Measurements from ENCODE around the gene FKBP1B.
"Not testable (repeated sequence)": the region's sequence is repeated elsewhere in the genome, so short reads cannot be mapped to it uniquely, and the experiment has no call there.

The FKBP1B gene

GRCh38 chr2:24024996-24025663 lies 24.4 kb upstream of the FKBP1B start:
- no peak for DNase-seq (ENCODE audit: low spot score)
- TF ChIP-seq CTCF (IDR thresholded peaks at IDR 0.05; ENCODE audit: extremely low read depth, missing control alignments) = no peak

GRCh38 chr2:24026233-24026632 lies 23.3 kb upstream of the FKBP1B start:
- no peak for TF ChIP-seq CTCF (IDR thresholded peaks at IDR 0.05; ENCODE audit: extremely low read depth, missing control alignments)
- DNase-seq (ENCODE audit: low spot score) = no peak

- no peak for TF ChIP-seq CTCF (IDR thresholded peaks at IDR 0.05; ENCODE audit: extremely low read depth, missing control alignments)
Measured at GRCh38 chr2:24038786-24039499, 10.6 kb upstream of the FKBP1B start.

GRCh38 chr2:24040511-24040910 lies 9.0 kb upstream of the FKBP1B start:
- no peak for DNase-seq (ENCODE audit: low spot score)
- TF ChIP-seq CTCF (IDR thresholded peaks at IDR 0.05; ENCODE audit: extremely low read depth, missing control alignments) = no peak

More at GRCh38 chr2:24038786-24039499, 10.6 kb upstream of the FKBP1B start:
- DNase-seq (ENCODE audit: low spot score) = no peak

- not testable (repeated sequence) for DNase-seq (ENCODE audit: low spot score)
Measured at GRCh38 chr2:24043133-24043532, 6.4 kb upstream of the FKBP1B start.

GRCh38 chr2:24045511-24046508 lies 3.7 kb upstream of the FKBP1B start:
- no peak for DNase-seq (ENCODE audit: low spot score)
- TF ChIP-seq CTCF (IDR thresholded peaks at IDR 0.05; ENCODE audit: extremely low read depth, missing control alignments) = no peak

GRCh38 chr2:24046599-24046929 lies 3.0 kb upstream of the FKBP1B start:
- no peak for TF ChIP-seq CTCF (IDR thresholded peaks at IDR 0.05; ENCODE audit: extremely low read depth, missing control alignments)
- no peak for DNase-seq (ENCODE audit: low spot score)

Measured in GM20000 (cell line).